Fibroblast of lung (primary cell): Measurements from ENCODE around the gene USP46. TPM values are rescaled to one million over a fixed set of nuclear protein-coding genes. Genes with fewer than 3 reads are reported as not detected.

Experiments used
- DNase-seq, 2 donors: peaks; one replicate each; pipeline versions ENCODE4 v3.0.0 to v3.0.0-alpha.2; 2010; ENCODE audit warnings: low read depth in 2 of 2
- H2AFZ ChIP-seq: 2 replicates; pipeline ENCODE4 v1.5.1; 2012; ENCODE audit warnings: low read length, control low read depth, inconsistent platforms
- H3K27ac ChIP-seq: 2 replicates; pipeline ENCODE4 v1.5.1; 2011; ENCODE audit warnings: low read length, control low read depth; ENCODE audit not compliant: insufficient read depth
- H3K27me3 ChIP-seq: 2 replicates; pipeline ENCODE4 v1.5.1; 2011; ENCODE audit warnings: mild to moderate bottlenecking, low read length; ENCODE audit not compliant: control insufficient read depth, insufficient read depth
- H3K36me3 ChIP-seq: 2 replicates; pipeline ENCODE4 v1.5.1; 2011; ENCODE audit warnings: low read length; ENCODE audit not compliant: control insufficient read depth, insufficient read depth
- H3K4me1 ChIP-seq: 2 replicates; pipeline ENCODE4 v1.5.1; 2011; ENCODE audit warnings: low read length; ENCODE audit not compliant: control insufficient read depth, insufficient read depth; ENCODE audit errors: extremely low read depth
- H3K4me2 ChIP-seq: 2 replicates; pipeline ENCODE4 v1.5.1; 2011; ENCODE audit warnings: low read length, control low read depth; ENCODE audit not compliant: insufficient read depth; ENCODE audit errors: extremely low read depth
- H3K4me3 ChIP-seq, 4 experiments: fragments of 200-600 bp in 1 of 4; sonication (generic) in 1 of 4; replicated peaks in 1 of 4; 2 replicates each; pipeline ENCODE4 v1.5.1; 2011 to 2016; ENCODE audit warnings: low read length in 4 of 4, low read depth in 3 of 4, mild to moderate bottlenecking in 3 of 4, control low read depth in 2 of 4, inconsistent platforms in 1 of 4, mixed read lengths in 1 of 4; ENCODE audit not compliant: insufficient read depth in 1 of 4; ENCODE audit errors: control extremely low read depth in 1 of 4
- H3K79me2 ChIP-seq: 2 replicates; pipeline ENCODE4 v1.5.1; 2012; ENCODE audit warnings: mild to moderate bottlenecking, low read length, inconsistent platforms; ENCODE audit not compliant: control insufficient read depth, insufficient read depth
- H3K9ac ChIP-seq: 2 replicates; pipeline ENCODE4 v1.5.1; 2011; ENCODE audit warnings: mild to moderate bottlenecking, low read length, control low read depth; ENCODE audit not compliant: insufficient read depth
- H3K9me3 ChIP-seq: 2 replicates; pipeline ENCODE4 v1.5.1; 2012; ENCODE audit warnings: low read depth, low read length; ENCODE audit not compliant: control insufficient read depth, insufficient read depth
- H4K20me1 ChIP-seq: 2 replicates; pipeline ENCODE4 v1.5.1; 2011; ENCODE audit warnings: low read length; ENCODE audit not compliant: control insufficient read depth, insufficient read depth; ENCODE audit errors: extremely low read depth
- EZH2 ChIP-seq: IDR thresholded peaks from 2 replicates; pipeline ENCODE4 v1.5.1; 2012; ENCODE audit warnings: low read length, control low read depth, mild to moderate bottlenecking; ENCODE audit errors: missing control alignments
- polyA plus RNA-seq, 2 donors: library from polyadenylated mRNA; depleted of rRNA in 1 of 2; stranded (reverse) in 1 of 2; unstranded in 1 of 2; fragments of >200 nt; gene quantifications; 2 replicates each; pipeline ENCODE4 v1.2.1, GENCODE V29; 2011 to 2012; ENCODE audit warnings: missing spikeins in 1 of 2
- total RNA-seq: library from RNA; depleted of rRNA; stranded (reverse); fragments of >200 nt; gene quantifications from 2 replicates; pipeline ENCODE4 v1.2.1, GENCODE V29; 2014
- TF ChIP-seq, protein P1 (sequence below), 2 donors: IDR thresholded peaks in 1 of 2; conservative IDR thresholded peaks in 1 of 2; 1 replicate in 1 of 2; 2 replicates in 1 of 2; pipeline ENCODE4 v1.5.1; 2011 to 2012; ENCODE audit warnings: low read length in 2 of 2, control low read depth in 1 of 2, inconsistent platforms in 1 of 2, low read depth in 1 of 2, mild to moderate bottlenecking in 1 of 2

The USP46 gene
- total and polyA plus RNA-seq, 2 donors (not counting 1 experiment from before 2014, with no cell fraction given) = 14.4 to 21.8 TPM

DNA sequence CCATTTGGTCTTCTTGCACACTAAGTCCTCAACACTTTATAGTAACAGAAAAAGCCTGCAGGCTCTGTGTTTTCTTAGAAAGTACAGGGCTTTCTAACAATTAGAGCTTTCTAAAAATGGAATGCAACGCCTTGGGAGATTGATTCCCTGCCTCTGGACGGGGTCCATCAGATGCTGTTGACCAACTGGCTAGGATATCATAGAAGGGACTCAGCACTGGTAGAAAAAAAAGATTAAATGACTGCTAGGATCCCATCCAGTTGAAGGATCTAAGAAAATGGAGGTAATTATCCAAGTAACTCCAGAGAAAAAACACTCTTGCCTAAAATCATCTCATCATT lies 39.5 kb downstream of the USP46 start:
- TF ChIP-seq, protein P1, sequence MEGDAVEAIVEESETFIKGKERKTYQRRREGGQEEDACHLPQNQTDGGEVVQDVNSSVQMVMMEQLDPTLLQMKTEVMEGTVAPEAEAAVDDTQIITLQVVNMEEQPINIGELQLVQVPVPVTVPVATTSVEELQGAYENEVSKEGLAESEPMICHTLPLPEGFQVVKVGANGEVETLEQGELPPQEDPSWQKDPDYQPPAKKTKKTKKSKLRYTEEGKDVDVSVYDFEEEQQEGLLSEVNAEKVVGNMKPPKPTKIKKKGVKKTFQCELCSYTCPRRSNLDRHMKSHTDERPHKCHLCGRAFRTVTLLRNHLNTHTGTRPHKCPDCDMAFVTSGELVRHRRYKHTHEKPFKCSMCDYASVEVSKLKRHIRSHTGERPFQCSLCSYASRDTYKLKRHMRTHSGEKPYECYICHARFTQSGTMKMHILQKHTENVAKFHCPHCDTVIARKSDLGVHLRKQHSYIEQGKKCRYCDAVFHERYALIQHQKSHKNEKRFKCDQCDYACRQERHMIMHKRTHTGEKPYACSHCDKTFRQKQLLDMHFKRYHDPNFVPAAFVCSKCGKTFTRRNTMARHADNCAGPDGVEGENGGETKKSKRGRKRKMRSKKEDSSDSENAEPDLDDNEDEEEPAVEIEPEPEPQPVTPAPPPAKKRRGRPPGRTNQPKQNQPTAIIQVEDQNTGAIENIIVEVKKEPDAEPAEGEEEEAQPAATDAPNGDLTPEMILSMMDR (conservative IDR thresholded peaks at IDR 0.05 in 1 of 2, IDR thresholded peaks at IDR 0.05 in 1 of 2; ENCODE audit: low read depth in 1 of 2, low read length in 2 of 2) = no peak
- TF ChIP-seq EZH2 = no peak

DNA sequence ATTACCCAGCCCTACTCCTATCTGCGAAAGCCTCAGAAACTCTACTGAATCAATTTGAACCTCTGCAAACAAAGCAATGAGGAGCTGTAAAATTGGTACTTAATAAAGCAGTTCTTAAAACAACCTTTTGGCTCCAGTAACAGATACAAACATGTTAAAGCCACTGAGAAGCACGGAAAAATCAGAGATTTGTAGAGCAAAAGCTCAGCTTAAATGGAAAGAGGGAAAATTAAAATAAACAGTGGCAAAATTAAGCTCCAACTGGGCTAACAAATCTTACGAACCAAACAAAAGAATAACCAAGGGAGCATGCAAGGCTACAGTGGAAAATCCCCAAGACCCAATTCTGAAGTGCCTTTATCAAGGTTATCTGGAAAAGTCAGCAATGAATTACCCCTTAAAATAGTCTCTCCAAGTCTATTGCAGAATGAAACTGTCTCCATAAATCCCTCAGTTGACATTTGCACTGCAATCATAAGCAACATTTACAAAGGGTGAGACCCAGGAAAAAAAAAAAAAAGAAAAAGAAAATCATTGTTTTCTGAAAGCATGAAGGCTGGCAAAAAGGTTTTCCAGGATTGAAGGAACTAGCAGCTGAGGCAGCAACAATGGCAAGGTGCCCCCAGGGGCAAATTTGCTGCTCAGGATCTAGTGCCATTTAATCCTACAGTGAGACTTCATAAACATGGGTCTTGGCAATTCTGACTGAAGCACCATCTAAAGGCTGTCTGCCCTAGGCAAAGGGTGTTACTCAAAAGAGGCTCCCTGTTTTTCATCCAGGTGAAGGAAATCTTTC lies 40.1 kb downstream of the USP46 start:
- no peak overlapping the region for H3K4me2 ChIP-seq
- no peak for DNase-seq
- no peak overlapping the region for H3K4me3 ChIP-seq
- H3K36me3 ChIP-seq = no peaks in the 10 kb centered on the region
- no peaks in the 10 kb centered on the region for H3K79me2 ChIP-seq
- no peaks in the 10 kb centered on the region for H3K9me3 ChIP-seq
- no peaks in the 10 kb centered on the region for H3K27me3 ChIP-seq
- peaks cover 2% of the 10 kb centered on the region for H4K20me1 ChIP-seq
- no peak overlapping the region for H3K27ac ChIP-seq
- H2AFZ ChIP-seq = no peak overlapping the region
- H3K9ac ChIP-seq = no peak overlapping the region
- TF ChIP-seq, protein P1 (conservative IDR thresholded peaks at IDR 0.05 in 1 of 2, IDR thresholded peaks at IDR 0.05 in 1 of 2; ENCODE audit: low read depth in 1 of 2, low read length in 2 of 2) = no peak
- no peak for TF ChIP-seq EZH2
- no peaks in the 10 kb centered on the region for H3K4me1 ChIP-seq

More for the DNA sequence above, 39.5 kb downstream of the USP46 start:
- Histone ChIP-seq H3K27me3 (no peaks in the 10 kb centered on the region), H3K79me2 (no peaks in the 10 kb centered on the region), H3K9ac (no peak overlapping the region), H4K20me1 (no peaks in the 10 kb centered on the region), H3K27ac (no peak overlapping the region), H3K36me3 (no peaks in the 10 kb centered on the region), H3K4me1 (no peaks in the 10 kb centered on the region), H3K4me2 (no peak overlapping the region), H3K9me3 (no peaks in the 10 kb centered on the region), H2AFZ (no peak overlapping the region), H3K4me3 (no peak overlapping the region)
- DNase-seq = no peak

DNA sequence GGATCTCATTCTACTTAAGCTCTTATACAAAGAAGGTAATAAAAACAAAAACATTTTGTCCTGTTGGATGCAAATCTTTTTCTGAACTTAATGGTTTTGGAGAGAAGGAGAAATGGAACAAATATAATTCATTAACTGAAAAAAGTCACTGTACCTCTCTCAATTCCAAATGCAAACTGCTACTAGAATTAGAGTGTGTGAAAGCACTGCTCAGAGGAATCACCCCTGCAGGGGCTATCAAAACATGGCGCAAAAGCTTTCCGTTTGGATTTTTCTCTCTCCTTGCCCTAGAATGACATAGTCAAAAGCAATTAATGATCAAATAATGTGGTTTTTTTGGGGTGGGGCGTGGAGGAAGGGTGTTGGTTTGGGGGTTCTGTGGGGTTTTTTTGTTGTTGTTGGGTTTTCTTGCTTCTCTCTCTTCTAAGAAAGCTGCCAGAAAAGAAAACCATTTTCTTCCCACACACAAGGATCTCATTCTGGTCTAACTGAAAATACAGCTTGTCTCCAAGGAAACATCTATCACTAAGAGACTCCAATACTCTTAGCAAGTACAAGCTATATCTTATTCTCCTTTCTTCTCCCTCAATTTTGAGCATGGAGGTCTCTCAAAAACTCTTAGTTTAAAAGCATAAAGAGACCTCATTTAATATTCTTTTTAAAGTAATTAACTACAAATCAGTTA lies 41.6 kb downstream of the USP46 start:
- no peaks in the 10 kb centered on the region for H3K9me3 ChIP-seq
- DNase-seq = no peak
- H3K9ac ChIP-seq = no peak overlapping the region
- peaks cover 2% of the 10 kb centered on the region for H4K20me1 ChIP-seq
- no peaks in the 10 kb centered on the region for H3K79me2 ChIP-seq
- no peak overlapping the region for H3K4me3 ChIP-seq
- no peak overlapping the region for H3K4me2 ChIP-seq
- H3K4me1 ChIP-seq = no peaks in the 10 kb centered on the region
- TF ChIP-seq, protein P1 (conservative IDR thresholded peaks at IDR 0.05 in 1 of 2, IDR thresholded peaks at IDR 0.05 in 1 of 2; ENCODE audit: low read depth in 1 of 2, low read length in 2 of 2) = no peak
- no peak for TF ChIP-seq EZH2
- no peak overlapping the region for H2AFZ ChIP-seq
- H3K36me3 ChIP-seq = no peaks in the 10 kb centered on the region
- H3K27ac ChIP-seq = no peak overlapping the region
- H3K27me3 ChIP-seq = no peaks in the 10 kb centered on the region
